Measurements from ENCODE around the gene SUCLG2. TPM values are rescaled to one million over a fixed set of nuclear protein-coding genes. Genes with fewer than 3 reads are reported as not detected.

Gene SUCLG2
- total RNA-seq, 3 donors from 2014 or later (not counting 1 experiment from before 2014, with no cell fraction given), result 43.6 to 55.8 (median 49.9) TPM

GRCh38 chr3:67346081-67346480 lies 308.3 kb downstream of the SUCLG2 start:
- intact Hi-C loops (cut with micrococcal nuclease), result no loop called here
- H3K4me3 ChIP-seq (ENCODE audit: low read length), result no peak overlapping the region
- no peak for DNase-seq
- Mint-ChIP-seq H3K27ac (no peak overlapping the region), H3K36me3 (peaks cover 16% of the 10 kb centered on the region), H3K9me3 (peaks cover 7 to 11% of the 10 kb centered on the region in 2 donors), H3K4me3 (no peak overlapping the region), H3K4me1 (no peaks in the 10 kb centered on the region), H3K27me3 (ENCODE audit: low read depth in 2 of 2) (no peaks in the 10 kb centered on the region)
- no peak for TF ChIP-seq CTCF (IDR thresholded peaks at IDR 0.05)
- H3K27me3 ChIP-seq (ENCODE audit: control insufficient read depth, insufficient read depth, low read length), result no peaks in the 10 kb centered on the region
- no peaks in the 10 kb centered on the region for H3K36me3 ChIP-seq (ENCODE audit: control insufficient read depth, insufficient read depth, low read length)
- no peaks in the 10 kb centered on the region for H3K9me3 ChIP-seq (ENCODE audit: control insufficient read depth, insufficient read depth, low read length)
- H3K4me1 ChIP-seq (ENCODE audit: control insufficient read depth, insufficient read depth, low read length), result no peaks in the 10 kb centered on the region
- ATAC-seq, result no peak
- H3K27ac ChIP-seq (ENCODE audit: low read length), result no peak overlapping the region

GRCh38 chr3:67335813-67336212 lies 318.6 kb downstream of the SUCLG2 start:
- no peak overlapping the region for H3K27ac ChIP-seq (ENCODE audit: low read length)
- Mint-ChIP-seq H3K9me3 (peaks cover 17 to 18% of the 10 kb centered on the region in 2 donors), H3K27ac (no peak overlapping the region), H3K27me3 (ENCODE audit: low read depth in 2 of 2) (peaks cover 0 to 4% of the 10 kb centered on the region in 2 donors), H3K36me3 (peaks cover 18% of the 10 kb centered on the region), H3K4me1 (no peaks in the 10 kb centered on the region), H3K4me3 (no peak overlapping the region)
- no peaks in the 10 kb centered on the region for H3K4me1 ChIP-seq (ENCODE audit: control insufficient read depth, insufficient read depth, low read length)
- ATAC-seq (no peak), DNase-seq (no peak)
- no peaks in the 10 kb centered on the region for H3K36me3 ChIP-seq (ENCODE audit: control insufficient read depth, insufficient read depth, low read length)
- H3K27me3 ChIP-seq (ENCODE audit: control insufficient read depth, insufficient read depth, low read length), result no peaks in the 10 kb centered on the region
- H3K9me3 ChIP-seq (ENCODE audit: control insufficient read depth, insufficient read depth, low read length), result no peaks in the 10 kb centered on the region
- H3K4me3 ChIP-seq (ENCODE audit: low read length), result no peak overlapping the region
- 4% methylated on average over 1 of the region's 2 CpGs for WGBS (ENCODE audit: insufficient coverage)
- TF ChIP-seq CTCF (IDR thresholded peaks at IDR 0.05), result no peak
- intact Hi-C loops (cut with micrococcal nuclease), result no loop called here

DNA sequence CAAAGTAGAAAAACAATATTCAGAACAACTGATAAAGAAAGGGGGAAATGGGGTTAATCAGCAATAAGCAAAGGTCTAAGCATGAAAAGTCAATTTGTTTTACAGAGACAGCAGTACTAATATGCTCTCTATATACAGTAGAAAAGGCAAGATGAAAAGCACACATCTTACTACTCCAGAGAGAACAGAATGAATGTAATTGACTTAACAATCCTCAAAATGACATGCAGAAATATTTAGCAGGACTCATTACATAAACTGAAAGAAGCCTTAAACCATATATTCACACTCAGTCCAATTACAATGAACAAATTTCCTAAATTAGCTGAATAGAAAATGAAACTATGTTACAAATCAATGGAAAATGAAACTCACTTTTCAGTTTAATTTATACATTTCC lies 319.8 kb downstream of the SUCLG2 start:
- Histone ChIP-seq H3K36me3 (ENCODE audit: control insufficient read depth, insufficient read depth, low read length) (no peaks in the 10 kb centered on the region), H3K4me1 (ENCODE audit: control insufficient read depth, insufficient read depth, low read length) (no peaks in the 10 kb centered on the region), H3K27me3 (ENCODE audit: control insufficient read depth, insufficient read depth, low read length) (no peaks in the 10 kb centered on the region), H3K4me3 (ENCODE audit: low read length) (no peak overlapping the region), H3K27ac (ENCODE audit: low read length) (no peak overlapping the region), H3K9me3 (ENCODE audit: control insufficient read depth, insufficient read depth, low read length) (no peaks in the 10 kb centered on the region)
- Mint-ChIP-seq H3K27me3 (ENCODE audit: low read depth in 2 of 2) (peaks cover 0 to 4% of the 10 kb centered on the region in 2 donors), H3K27ac (no peak overlapping the region), H3K4me3 (no peak overlapping the region), H3K36me3 (peaks cover 10% of the 10 kb centered on the region), H3K4me1 (no peaks in the 10 kb centered on the region), H3K9me3 (peaks cover 13 to 14% of the 10 kb centered on the region in 2 donors)
- DNase-seq, result no peak
- intact Hi-C loops (cut with micrococcal nuclease), result no loop called here
- no peak for ATAC-seq
- TF ChIP-seq CTCF (IDR thresholded peaks at IDR 0.05), result no peak

- no peaks in the 10 kb centered on the region for H3K36me3 ChIP-seq (ENCODE audit: control insufficient read depth, insufficient read depth, low read length)
- no peak for ATAC-seq
- H3K27me3 ChIP-seq (ENCODE audit: control insufficient read depth, insufficient read depth, low read length), result no peaks in the 10 kb centered on the region
- WGBS (ENCODE audit: insufficient coverage), result 64% methylated on average over 2 of the region's 2 CpGs
- TF ChIP-seq CTCF (IDR thresholded peaks at IDR 0.05), result no peak
- Mint-ChIP-seq H3K4me3 (no peak overlapping the region), H3K36me3 (no peaks in the 10 kb centered on the region), H3K9me3 (peaks cover 0 to 7% of the 10 kb centered on the region in 2 donors), H3K4me1 (no peaks in the 10 kb centered on the region), H3K27me3 (ENCODE audit: low read depth in 2 of 2) (peaks cover 0 to 4% of the 10 kb centered on the region in 2 donors), H3K27ac (no peak overlapping the region)
- no peaks in the 10 kb centered on the region for H3K4me1 ChIP-seq (ENCODE audit: control insufficient read depth, insufficient read depth, low read length)
- no peak overlapping the region for H3K4me3 ChIP-seq (ENCODE audit: low read length)
- H3K27ac ChIP-seq (ENCODE audit: low read length), result no peak overlapping the region
- intact Hi-C loops (cut with micrococcal nuclease), result no loop called here
- DNase-seq, result no peak
- no peaks in the 10 kb centered on the region for H3K9me3 ChIP-seq (ENCODE audit: control insufficient read depth, insufficient read depth, low read length)
Measured at GRCh38 chr3:67329358-67329757, 325.1 kb downstream of the SUCLG2 start.

All from natural killer cell (primary cell).